Activated T-helper 2 cell treated with anti-CD3 and anti-CD28 coated beads, Interferon-gamma antibody, Interleukin-2, Interleukin-4, amounts not matched to agents 10 μg/mL and 5 μg/mL and 100 μg/mL, durations not matched to agents 14 hours and 24 hours and 36 hours (primary cell): ENCODE data around the gene NCAPD2. TPM values are rescaled to one million over a fixed set of nuclear protein-coding genes. Genes with fewer than 3 reads are reported as not detected.
"Not testable (repeated sequence)": the region's sequence is repeated elsewhere in the genome, so short reads cannot be mapped to it uniquely, and the experiment has no call there.

ENCODE experiments used
- DNase-seq: peaks from one replicate; pipeline ENCODE4 v3.0.0; 2021; ENCODE audit warnings: low spot score
- H3K27ac Mint-ChIP-seq: one replicate; pipeline ENCODE4 v1.8.0; 2021; ENCODE audit warnings: mixed read lengths
- H3K27me3 Mint-ChIP-seq: one replicate; pipeline ENCODE4 v1.8.0; 2021; ENCODE audit warnings: low read depth, mixed read lengths
- H3K36me3 Mint-ChIP-seq: one replicate; pipeline ENCODE4 v1.8.0; 2021; ENCODE audit warnings: low read depth, mixed read lengths
- H3K4me1 Mint-ChIP-seq: one replicate; pipeline ENCODE4 v1.8.0; 2021; ENCODE audit warnings: low read depth, mixed read lengths
- H3K4me3 Mint-ChIP-seq: one replicate; pipeline ENCODE4 v1.8.0; 2021; ENCODE audit warnings: low read depth, mild to moderate bottlenecking, moderate library complexity, mixed read lengths
- H3K9me3 Mint-ChIP-seq: one replicate; pipeline ENCODE4 v1.8.0; 2021; ENCODE audit warnings: mixed read lengths
- intact Hi-C: fragments of 100-400 bp; cut with micrococcal nuclease; formaldehyde crosslinking; loops from one replicate; pipeline ENCODE4 v1.15.1; 2023
- total RNA-seq: library from RNA; stranded (reverse); gene quantifications from 2 replicates; pipeline ENCODE4 v1.2.3, GENCODE V29; 2022

Gene NCAPD2
- total RNA-seq, 1 donor from 2014 or later: 114 TPM

- H3K36me3 Mint-ChIP-seq: peaks cover 88% of the 10 kb centered on the region
- no peaks in the 10 kb centered on the region for H3K27me3 Mint-ChIP-seq
- H3K4me1 Mint-ChIP-seq: peaks cover 36% of the 10 kb centered on the region
- peak; percentile 79 for DNase-seq
- intact Hi-C loops: loop anchor here (1.0 to 5.0 kb wide), 6 partner anchors 22 to 417 kb away; partner anchors contain the start of genes IFFO1, NCAPD2, PTPN6 and VAMP1
- H3K4me3 Mint-ChIP-seq: peak overlapping the region; percentile 94
- H3K9me3 Mint-ChIP-seq: no peaks in the 10 kb centered on the region
- peak overlapping the region; percentile 99 for H3K27ac Mint-ChIP-seq
These were observed 41.2 kb downstream of the NCAPD2 start for GRCh38 chr12:6534945-6535696.

GRCh38 chr12:6535697-6535946 lies 41.7 kb downstream of the NCAPD2 start:
- Mint-ChIP-seq H3K27me3 (no peaks in the 10 kb centered on the region), H3K27ac (peak overlapping the region; percentile 99), H3K4me1 (peaks cover 41% of the 10 kb centered on the region), H3K36me3 (peaks cover 88% of the 10 kb centered on the region), H3K4me3 (peak overlapping the region; percentile 94), H3K9me3 (no peaks in the 10 kb centered on the region)
- no peak for DNase-seq
- intact Hi-C loops: loop anchor here (2.0 kb wide), 1 partner anchor 21 kb away; the partner anchor contains the start of gene IFFO1

- DNase-seq: no peak
- Mint-ChIP-seq H3K36me3 (peaks cover 82% of the 10 kb centered on the region), H3K9me3 (no peaks in the 10 kb centered on the region), H3K4me3 (peak overlapping the region; percentile 94), H3K27me3 (no peaks in the 10 kb centered on the region), H3K4me1 (peaks cover 44% of the 10 kb centered on the region), H3K27ac (peak overlapping the region; percentile 99)
- intact Hi-C loops: loop anchor here (2.0 kb wide), 1 partner anchor 21 kb away; the partner anchor contains the start of gene IFFO1
These were observed 42.3 kb downstream of the NCAPD2 start for GRCh38 chr12:6535960-6536847.

GRCh38 chr12:6536894-6537579 lies 43.1 kb downstream of the NCAPD2 start:
- peak overlapping the region; percentile 94 for H3K4me3 Mint-ChIP-seq
- H3K36me3 Mint-ChIP-seq: peaks cover 76% of the 10 kb centered on the region
- no peaks in the 10 kb centered on the region for H3K9me3 Mint-ChIP-seq
- H3K4me1 Mint-ChIP-seq: peaks cover 49% of the 10 kb centered on the region
- peak overlapping the region; percentile 99 for H3K27ac Mint-ChIP-seq
- no peak for DNase-seq
- H3K27me3 Mint-ChIP-seq: no peaks in the 10 kb centered on the region
- intact Hi-C loops: no loop called here

- Mint-ChIP-seq H3K27ac (peak overlapping the region; percentile 73), H3K4me1 (peaks cover 49% of the 10 kb centered on the region), H3K36me3 (peaks cover 76% of the 10 kb centered on the region), H3K4me3 (peak overlapping the region; percentile 94)
- H3K27me3 Mint-ChIP-seq, H3K9me3 Mint-ChIP-seq, intact Hi-C loops: not testable (repeated sequence)
- DNase-seq: peak; percentile 74
These were observed 43.9 kb downstream of the NCAPD2 start for GRCh38 chr12:6537580-6538419.

GRCh38 chr12:6538420-6539313 lies 44.8 kb downstream of the NCAPD2 start:
- H3K27me3 Mint-ChIP-seq: no peaks in the 10 kb centered on the region
- no peak for DNase-seq
- intact Hi-C loops: no loop called here
- H3K27ac Mint-ChIP-seq: peak overlapping the region; percentile 73
- H3K4me3 Mint-ChIP-seq: peak overlapping the region; percentile 47
- H3K4me1 Mint-ChIP-seq: peaks cover 49% of the 10 kb centered on the region
- no peaks in the 10 kb centered on the region for H3K9me3 Mint-ChIP-seq
- H3K36me3 Mint-ChIP-seq: peaks cover 78% of the 10 kb centered on the region

- H3K27me3 Mint-ChIP-seq: no peaks in the 10 kb centered on the region
- peaks cover 49% of the 10 kb centered on the region for H3K4me1 Mint-ChIP-seq
- no peaks in the 10 kb centered on the region for H3K9me3 Mint-ChIP-seq
- intact Hi-C loops: no loop called here
- no peak for DNase-seq
- peak overlapping the region; percentile 73 for H3K27ac Mint-ChIP-seq
- peaks cover 74% of the 10 kb centered on the region for H3K36me3 Mint-ChIP-seq
- no peak overlapping the region for H3K4me3 Mint-ChIP-seq
These were observed 45.4 kb downstream of the NCAPD2 start for GRCh38 chr12:6539314-6539682.

- H3K27me3 Mint-ChIP-seq: no peaks in the 10 kb centered on the region
- H3K4me3 Mint-ChIP-seq: peak overlapping the region; percentile 67
- H3K27ac Mint-ChIP-seq: peak overlapping the region; percentile 73
- H3K9me3 Mint-ChIP-seq: no peaks in the 10 kb centered on the region
- peaks cover 73% of the 10 kb centered on the region for H3K36me3 Mint-ChIP-seq
- H3K4me1 Mint-ChIP-seq: peaks cover 49% of the 10 kb centered on the region
- intact Hi-C loops: no loop called here
- DNase-seq: no peak
These were observed 45.8 kb downstream of the NCAPD2 start for GRCh38 chr12:6539707-6540134.

- Mint-ChIP-seq H3K4me1 (peaks cover 49% of the 10 kb centered on the region), H3K36me3 (peaks cover 67% of the 10 kb centered on the region), H3K9me3 (no peaks in the 10 kb centered on the region), H3K4me3 (peak overlapping the region; percentile 67), H3K27me3 (no peaks in the 10 kb centered on the region), H3K27ac (peak overlapping the region; percentile 73)
- intact Hi-C loops: no loop called here
- peak; percentile 51 for DNase-seq
These were observed 46.4 kb downstream of the NCAPD2 start for GRCh38 chr12:6540181-6540877.

GRCh38 chr12:6541371-6542165 lies 47.7 kb downstream of the NCAPD2 start:
- intact Hi-C loops: no loop called here

More at GRCh38 chr12:6541371-6542165, 47.7 kb downstream of the NCAPD2 start:
- peaks cover 65% of the 10 kb centered on the region for H3K36me3 Mint-ChIP-seq
- no peaks in the 10 kb centered on the region for H3K9me3 Mint-ChIP-seq
- no peak for DNase-seq
- no peaks in the 10 kb centered on the region for H3K27me3 Mint-ChIP-seq
- H3K4me3 Mint-ChIP-seq: no peak overlapping the region
- peak overlapping the region; percentile 2 for H3K27ac Mint-ChIP-seq
- H3K4me1 Mint-ChIP-seq: peaks cover 46% of the 10 kb centered on the region
